ENCODE results near the gene KAT2A.

The KAT2A gene

GRCh38 chr17:42118126-42118510 is 3.0 kb downstream of the KAT2A start:
- no peaks in the 10 kb centered on the region for H3K4me1 ChIP-seq (ENCODE audit: control insufficient read depth, insufficient read depth, low read length)
- peaks cover 2% of the 10 kb centered on the region for H3K36me3 ChIP-seq (ENCODE audit: control insufficient read depth, insufficient read depth, low read length)
- no peak overlapping the region for H3K4me3 ChIP-seq (ENCODE audit: low read length)
- no peaks in the 10 kb centered on the region for H3K27me3 ChIP-seq (ENCODE audit: control insufficient read depth, insufficient read depth, low read length)
- no peak overlapping the region for H3K27ac ChIP-seq (ENCODE audit: low read depth, low read length)
- no peak overlapping the region for H3K9ac ChIP-seq (ENCODE audit: low read length)

- Histone ChIP-seq H3K4me3 (ENCODE audit: low read length) (no peak overlapping the region), H3K4me1 (ENCODE audit: control insufficient read depth, insufficient read depth, low read length) (peaks cover 3% of the 10 kb centered on the region), H3K27ac (ENCODE audit: low read depth, low read length) (no peak overlapping the region), H3K9ac (ENCODE audit: low read length) (no peak overlapping the region), H3K27me3 (ENCODE audit: control insufficient read depth, insufficient read depth, low read length) (no peaks in the 10 kb centered on the region), H3K36me3 (ENCODE audit: control insufficient read depth, insufficient read depth, low read length) (peaks cover 2% of the 10 kb centered on the region)
These were observed 3.6 kb downstream of the KAT2A start for GRCh38 chr17:42117397-42118125.

- H3K27ac ChIP-seq (ENCODE audit: low read depth, low read length) = no peak overlapping the region
- no peak overlapping the region for H3K4me3 ChIP-seq (ENCODE audit: low read length)
- H3K27me3 ChIP-seq (ENCODE audit: control insufficient read depth, insufficient read depth, low read length) = no peaks in the 10 kb centered on the region
- H3K9ac ChIP-seq (ENCODE audit: low read length) = no peak overlapping the region
- peaks cover 2% of the 10 kb centered on the region for H3K36me3 ChIP-seq (ENCODE audit: control insufficient read depth, insufficient read depth, low read length)
- peaks cover 4% of the 10 kb centered on the region for H3K4me1 ChIP-seq (ENCODE audit: control insufficient read depth, insufficient read depth, low read length)
These were observed 4.3 kb downstream of the KAT2A start for GRCh38 chr17:42116705-42117396.

GRCh38 chr17:42114118-42114517 is 7.0 kb downstream of the KAT2A start:
- Histone ChIP-seq H3K36me3 (ENCODE audit: control insufficient read depth, insufficient read depth, low read length) (no peaks in the 10 kb centered on the region), H3K4me3 (ENCODE audit: low read length) (no peak overlapping the region), H3K9ac (ENCODE audit: low read length) (no peak overlapping the region), H3K4me1 (ENCODE audit: control insufficient read depth, insufficient read depth, low read length) (peaks cover 12% of the 10 kb centered on the region), H3K27me3 (ENCODE audit: control insufficient read depth, insufficient read depth, low read length) (no peaks in the 10 kb centered on the region), H3K27ac (ENCODE audit: low read depth, low read length) (no peak overlapping the region)

GRCh38 chr17:42113293-42114069 is 7.7 kb downstream of the KAT2A start:
- no peaks in the 10 kb centered on the region for H3K36me3 ChIP-seq (ENCODE audit: control insufficient read depth, insufficient read depth, low read length)
- peaks cover 12% of the 10 kb centered on the region for H3K4me1 ChIP-seq (ENCODE audit: control insufficient read depth, insufficient read depth, low read length)
- no peak overlapping the region for H3K4me3 ChIP-seq (ENCODE audit: low read length)
- peak overlapping the region; percentile 96 for H3K27ac ChIP-seq (ENCODE audit: low read depth, low read length)
- no peaks in the 10 kb centered on the region for H3K27me3 ChIP-seq (ENCODE audit: control insufficient read depth, insufficient read depth, low read length)
- H3K9ac ChIP-seq (ENCODE audit: low read length) = peak overlapping the region; percentile 13

- Histone ChIP-seq H3K27me3 (ENCODE audit: control insufficient read depth, insufficient read depth, low read length) (no peaks in the 10 kb centered on the region), H3K9ac (ENCODE audit: low read length) (peak within 1 kb of the TSS; percentile 64), H3K27ac (ENCODE audit: low read depth, low read length) (peak within 1 kb of the TSS; percentile 96), H3K36me3 (ENCODE audit: control insufficient read depth, insufficient read depth, low read length) (no peaks in the 10 kb centered on the region), H3K4me3 (ENCODE audit: low read length) (peak within 1 kb of the TSS; percentile 74), H3K4me1 (ENCODE audit: control insufficient read depth, insufficient read depth, low read length) (peaks cover 12% of the 10 kb centered on the region)
These were observed 8.5 kb downstream of the KAT2A start, which contains the start of gene DHX58 for GRCh38 chr17:42112552-42113176. TSS of gene DHX58 (minus strand) at chr17:42112714. CDS start at chr17:42111892, 822 bp downstream.

GRCh38 chr17:42111871-42112551 is 9.2 kb downstream of the KAT2A start:
- H3K27me3 ChIP-seq (ENCODE audit: control insufficient read depth, insufficient read depth, low read length) = no peaks in the 10 kb centered on the region
- H3K9ac ChIP-seq (ENCODE audit: low read length) = peak overlapping the region; percentile 64
- no peaks in the 10 kb centered on the region for H3K36me3 ChIP-seq (ENCODE audit: control insufficient read depth, insufficient read depth, low read length)
- H3K4me3 ChIP-seq (ENCODE audit: low read length) = peak overlapping the region; percentile 74
- peak overlapping the region; percentile 96 for H3K27ac ChIP-seq (ENCODE audit: low read depth, low read length)
- H3K4me1 ChIP-seq (ENCODE audit: control insufficient read depth, insufficient read depth, low read length) = peaks cover 12% of the 10 kb centered on the region

- Histone ChIP-seq H3K9ac (ENCODE audit: low read length) (peak overlapping the region; percentile 64), H3K4me1 (ENCODE audit: control insufficient read depth, insufficient read depth, low read length) (peaks cover 12% of the 10 kb centered on the region), H3K27me3 (ENCODE audit: control insufficient read depth, insufficient read depth, low read length) (no peaks in the 10 kb centered on the region), H3K36me3 (ENCODE audit: control insufficient read depth, insufficient read depth, low read length) (no peaks in the 10 kb centered on the region), H3K27ac (ENCODE audit: low read depth, low read length) (peak overlapping the region; percentile 96), H3K4me3 (ENCODE audit: low read length) (peak overlapping the region; percentile 74)
These were observed 9.9 kb downstream of the KAT2A start for GRCh38 chr17:42111265-42111636.

GRCh38 chr17:42110301-42111264 is 10.6 kb downstream of the KAT2A start:
- Histone ChIP-seq H3K4me1 (ENCODE audit: control insufficient read depth, insufficient read depth, low read length) (peaks cover 12% of the 10 kb centered on the region), H3K4me3 (ENCODE audit: low read length) (peak overlapping the region; percentile 74), H3K27me3 (ENCODE audit: control insufficient read depth, insufficient read depth, low read length) (no peaks in the 10 kb centered on the region), H3K36me3 (ENCODE audit: control insufficient read depth, insufficient read depth, low read length) (no peaks in the 10 kb centered on the region), H3K9ac (ENCODE audit: low read length) (no peak overlapping the region), H3K27ac (ENCODE audit: low read depth, low read length) (peak overlapping the region; percentile 96)

- H3K9ac ChIP-seq (ENCODE audit: low read length) = no peak overlapping the region
- H3K27ac ChIP-seq (ENCODE audit: low read depth, low read length) = no peak overlapping the region
- no peak overlapping the region for H3K4me3 ChIP-seq (ENCODE audit: low read length)
- no peaks in the 10 kb centered on the region for H3K36me3 ChIP-seq (ENCODE audit: control insufficient read depth, insufficient read depth, low read length)
- H3K4me1 ChIP-seq (ENCODE audit: control insufficient read depth, insufficient read depth, low read length) = peaks cover 12% of the 10 kb centered on the region
- H3K27me3 ChIP-seq (ENCODE audit: control insufficient read depth, insufficient read depth, low read length) = no peaks in the 10 kb centered on the region
These were observed 12.1 kb downstream of the KAT2A start for GRCh38 chr17:42109086-42109485.
